22Rv1 (cell line): Measurements from ENCODE around the gene PLXNA4.

Experiments
- H3K27ac ChIP-seq: fragments of 450-650 bp; 2 replicates; pipeline ENCODE4 v1.5.1; 2017
- CTCF ChIP-seq: fragments of 450-650 bp; IDR thresholded peaks from 2 replicates; pipeline ENCODE4 v1.5.1; 2017; ENCODE audit warnings: mild to moderate bottlenecking
- ZFX ChIP-seq: fragments of 450-650 bp; IDR thresholded peaks from 2 replicates; pipeline ENCODE4 v1.6.1; 2017; ENCODE audit warnings: antibody characterized with exemption, borderline replicate concordance

Gene PLXNA4

GRCh38 chr7:132532281-132532680, 44.0 kb downstream of the PLXNA4 start:
- TF ChIP-seq ZFX (no peak), CTCF (no peak)
- no peak overlapping the region for H3K27ac ChIP-seq

GRCh38 chr7:132531562-132531961, 44.7 kb downstream of the PLXNA4 start:
- H3K27ac ChIP-seq: no peak overlapping the region
- TF ChIP-seq ZFX: no peak
- TF ChIP-seq CTCF: no peak

- TF ChIP-seq ZFX (no peak), CTCF (no peak)
- no peak overlapping the region for H3K27ac ChIP-seq
Observed at GRCh38 chr7:132528695-132529094, 47.6 kb downstream of the PLXNA4 start.

- H3K27ac ChIP-seq: no peak overlapping the region
- TF ChIP-seq CTCF: no peak
- no peak for TF ChIP-seq ZFX
Observed at GRCh38 chr7:132527467-132528410, 48.5 kb downstream of the PLXNA4 start.

GRCh38 chr7:132526111-132526740, 50.0 kb downstream of the PLXNA4 start:
- no peak overlapping the region for H3K27ac ChIP-seq
- no peak for TF ChIP-seq ZFX
- no peak for TF ChIP-seq CTCF

GRCh38 chr7:132521423-132521822, 54.8 kb downstream of the PLXNA4 start:
- TF ChIP-seq ZFX: no peak
- no peak for TF ChIP-seq CTCF
- no peak overlapping the region for H3K27ac ChIP-seq
